Lung (tissue), 12 donors: Measurements from ENCODE around the gene FANCC. TPM values are rescaled to one million over a fixed set of nuclear protein-coding genes. Genes with fewer than 3 reads are reported as not detected.

Experiments
- ATAC-seq: fragments of 200-7000 bp; cut with Tn5 transposase; one replicate; pipeline ENCODE4 v1.9.1; 2020; ENCODE audit warnings: moderate number of reproducible peaks; ENCODE audit not compliant: insufficient read depth, low FRiP score
- DNase-seq, 3 donors: peaks; one replicate each; pipeline ENCODE4 v3.0.0-alpha.2; 2013 to 2017
- H3K27ac ChIP-seq, 2 donors: one replicate each; pipeline ENCODE4 v1.5.1; 2013; ENCODE audit warnings: mild to moderate bottlenecking in 2 of 2, moderate library complexity in 2 of 2, control low read depth in 1 of 2, inconsistent platforms in 1 of 2, low read depth in 1 of 2, low read length in 1 of 2
- H3K27me3 ChIP-seq, 3 donors: one replicate each; pipeline ENCODE4 v1.5.1; 2013; ENCODE audit warnings: low read length in 2 of 3; ENCODE audit not compliant: control insufficient read depth in 3 of 3, insufficient read depth in 3 of 3
- H3K36me3 ChIP-seq, 4 donors: one replicate each; pipeline ENCODE4 v1.5.1; 2013; ENCODE audit warnings: low read length in 4 of 4, mild to moderate bottlenecking in 1 of 4, moderate library complexity in 1 of 4; ENCODE audit not compliant: control insufficient read depth in 4 of 4, insufficient read depth in 4 of 4
- H3K4me1 ChIP-seq, 5 donors: one replicate each; pipeline ENCODE4 v1.5.1; 2013; ENCODE audit warnings: low read length in 5 of 5, mild to moderate bottlenecking in 2 of 5, moderate library complexity in 1 of 5; ENCODE audit not compliant: control insufficient read depth in 5 of 5, insufficient read depth in 5 of 5
- H3K4me3 ChIP-seq: one replicate; pipeline ENCODE4 v1.5.1; 2013; ENCODE audit warnings: mild to moderate bottlenecking, control low read depth, moderate library complexity
- H3K9ac ChIP-seq, 2 donors: one replicate each; pipeline ENCODE4 v1.5.1; 2013; ENCODE audit warnings: low read length in 2 of 2, control low read depth in 1 of 2; ENCODE audit not compliant: insufficient read depth in 1 of 2
- H3K9me3 ChIP-seq, 4 donors: one replicate each; pipeline ENCODE4 v1.5.1; 2013; ENCODE audit warnings: low read length in 3 of 4, mild to moderate bottlenecking in 1 of 4, moderate library complexity in 1 of 4; ENCODE audit not compliant: control insufficient read depth in 4 of 4, insufficient read depth in 3 of 4
- WGBS, 2 donors: extraction: QIAGEN DNeasy Blood & Tissue Kit; methylation state at CpG; one replicate each; pipeline ENCODE4 v1.1.7; 2013; 5-methylcytosine and 5-hydroxymethylcytosine counted together
- polyA plus RNA-seq, 2 donors: library from polyadenylated mRNA; stranded (reverse); fragments of 200-250 nt; gene quantifications; one replicate each; pipeline ENCODE4 v1.2.1, GENCODE V29; 2013
- total RNA-seq, 2 donors: library from RNA; depleted of rRNA in 1 of 2; stranded (reverse); fragments of >200 nt in 1 of 2; gene quantifications; one replicate each; pipeline ENCODE4 v1.2.1, GENCODE V29; 2014 to 2021
- TF ChIP-seq, protein P1 (sequence below): IDR thresholded peaks from 2 replicates; pipeline ENCODE4 v1.5.1; 2012; ENCODE audit warnings: mild to moderate bottlenecking; ENCODE audit errors: control extremely low read depth, extremely low read depth
- donor health status: control.
- donor health status: control.
- donor health status: Bipolar disorder and iron deficiency.
- donor health status: healthy.
- donor health status: DM: yes; HTN: yes; CAD: no.

The FANCC gene
- total and polyA plus RNA-seq, 4 donors, result 4.4 to 20.0 (median 8.7) TPM

DNA sequence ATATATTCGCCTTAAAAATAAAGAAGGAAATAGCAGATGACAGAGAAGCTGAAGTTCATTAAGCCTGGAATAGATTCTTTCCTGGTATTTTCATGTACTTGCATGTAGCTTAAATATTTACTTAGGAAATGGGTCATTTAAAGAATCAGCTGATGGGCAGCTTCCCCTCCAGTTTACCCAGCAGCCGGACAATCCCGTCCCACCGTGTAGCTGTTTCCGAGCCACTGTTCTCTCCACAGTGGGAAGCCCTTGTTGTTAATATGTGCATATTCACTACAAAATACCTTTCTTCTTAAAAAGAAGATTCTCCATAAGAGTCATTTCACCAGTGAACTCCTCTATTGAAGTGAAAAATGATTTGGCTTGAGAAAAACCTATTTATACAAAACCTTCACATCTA lies 187.0 kb downstream of the FANCC start:
- ATAC-seq (no peak), DNase-seq (no peak)
- Histone ChIP-seq H3K4me1 (peaks cover 0 to 29% (median 3%) of the 10 kb centered on the region in 5 donors), H3K27ac (no peak overlapping the region), H3K4me3 (no peak overlapping the region), H3K9ac (peak overlapping the region in 1 of 2 donors; percentile 17), H3K27me3 (no peaks in the 10 kb centered on the region), H3K9me3 (no peaks in the 10 kb centered on the region), H3K36me3 (peaks cover 0 to 3% (median 0%) of the 10 kb centered on the region in 4 donors)
- TF ChIP-seq, protein P1, sequence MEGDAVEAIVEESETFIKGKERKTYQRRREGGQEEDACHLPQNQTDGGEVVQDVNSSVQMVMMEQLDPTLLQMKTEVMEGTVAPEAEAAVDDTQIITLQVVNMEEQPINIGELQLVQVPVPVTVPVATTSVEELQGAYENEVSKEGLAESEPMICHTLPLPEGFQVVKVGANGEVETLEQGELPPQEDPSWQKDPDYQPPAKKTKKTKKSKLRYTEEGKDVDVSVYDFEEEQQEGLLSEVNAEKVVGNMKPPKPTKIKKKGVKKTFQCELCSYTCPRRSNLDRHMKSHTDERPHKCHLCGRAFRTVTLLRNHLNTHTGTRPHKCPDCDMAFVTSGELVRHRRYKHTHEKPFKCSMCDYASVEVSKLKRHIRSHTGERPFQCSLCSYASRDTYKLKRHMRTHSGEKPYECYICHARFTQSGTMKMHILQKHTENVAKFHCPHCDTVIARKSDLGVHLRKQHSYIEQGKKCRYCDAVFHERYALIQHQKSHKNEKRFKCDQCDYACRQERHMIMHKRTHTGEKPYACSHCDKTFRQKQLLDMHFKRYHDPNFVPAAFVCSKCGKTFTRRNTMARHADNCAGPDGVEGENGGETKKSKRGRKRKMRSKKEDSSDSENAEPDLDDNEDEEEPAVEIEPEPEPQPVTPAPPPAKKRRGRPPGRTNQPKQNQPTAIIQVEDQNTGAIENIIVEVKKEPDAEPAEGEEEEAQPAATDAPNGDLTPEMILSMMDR, result no peak
- WGBS, 2 donors, result 44 to 72% methylated on average over 5 of the region's 5 CpGs

DNA sequence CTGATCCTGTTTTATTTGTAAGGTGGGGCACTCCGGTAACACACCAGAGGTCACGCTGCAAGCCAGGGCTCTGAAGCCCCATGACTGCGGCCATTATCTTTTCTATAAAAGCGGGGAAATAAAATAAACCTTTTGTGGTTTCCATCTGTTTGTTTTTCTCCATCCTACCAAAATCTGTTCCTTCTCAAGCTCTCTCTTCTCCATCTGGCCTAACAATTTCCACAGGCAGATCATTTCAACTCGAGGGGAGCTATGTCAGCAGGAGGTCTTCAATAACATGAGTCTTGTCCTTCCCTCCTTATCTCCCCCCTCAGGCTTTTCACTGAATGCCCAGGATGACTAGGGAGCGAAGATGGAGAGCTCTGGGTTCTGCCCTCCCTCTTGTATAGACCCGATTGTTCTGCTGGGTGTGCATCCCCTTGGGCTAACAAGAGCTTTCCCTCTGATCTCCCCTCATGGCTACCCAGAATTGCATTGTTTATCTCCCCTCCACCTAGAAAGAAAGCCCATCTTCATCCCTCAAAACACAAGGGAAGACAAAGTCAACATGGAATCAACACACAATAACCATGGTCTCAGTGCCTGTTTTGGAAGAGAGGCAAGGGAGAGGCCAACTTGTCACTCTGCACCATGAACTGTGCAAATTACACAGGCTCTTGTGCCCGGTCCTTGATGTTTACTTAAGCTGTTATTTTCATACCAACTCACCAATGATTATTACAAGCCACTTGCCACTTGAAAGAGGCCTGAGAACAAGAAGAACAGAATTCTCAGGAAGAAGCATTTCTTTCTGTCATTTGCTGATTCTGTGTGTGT lies 187.8 kb downstream of the FANCC start:
- H3K27ac ChIP-seq, result no peak overlapping the region
- peaks cover 0 to 3% (median 0%) of the 10 kb centered on the region in 4 donors for H3K36me3 ChIP-seq
- DNase-seq, result peak in 1 of 3 donors; percentile 38
- H3K4me1 ChIP-seq, result peaks cover 0 to 29% (median 3%) of the 10 kb centered on the region in 5 donors
- TF ChIP-seq, protein P1, result no peak
- no peak overlapping the region for H3K9ac ChIP-seq
- WGBS, 2 donors, result 84 to 87% methylated on average over 8 of the region's 8 CpGs
- H3K9me3 ChIP-seq, result no peaks in the 10 kb centered on the region
- ATAC-seq, result no peak
- no peak overlapping the region for H3K4me3 ChIP-seq
- H3K27me3 ChIP-seq, result no peaks in the 10 kb centered on the region

DNA sequence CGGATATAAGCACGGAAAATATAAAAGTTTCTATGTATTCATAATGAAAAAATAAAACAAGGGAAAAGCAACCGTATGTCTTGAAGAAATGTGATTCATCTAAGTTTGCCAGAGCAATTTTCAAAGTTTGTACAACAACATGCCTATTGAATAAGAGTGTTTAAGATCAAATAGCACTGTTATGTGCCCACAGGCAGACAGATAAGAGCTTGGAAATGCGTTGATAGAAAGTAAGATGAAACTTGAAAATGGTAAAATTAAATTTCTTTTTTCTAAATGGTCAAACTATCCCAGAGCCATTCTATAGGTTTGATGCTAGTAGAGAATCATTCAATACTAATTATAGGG lies 189.4 kb downstream of the FANCC start:
- Histone ChIP-seq H3K9ac (no peak overlapping the region), H3K4me3 (no peak overlapping the region), H3K27ac (no peak overlapping the region), H3K36me3 (peaks cover 0 to 3% (median 0%) of the 10 kb centered on the region in 4 donors), H3K27me3 (no peaks in the 10 kb centered on the region), H3K9me3 (no peaks in the 10 kb centered on the region), H3K4me1 (peaks cover 0 to 29% (median 3%) of the 10 kb centered on the region in 5 donors)
- ATAC-seq (no peak), DNase-seq (no peak)
- TF ChIP-seq, protein P1, result no peak
- 82 to 91% methylated on average over 4 of the region's 4 CpGs for WGBS, 2 donors
